Measurements from ENCODE around the gene PIP5K1B.

DNA sequence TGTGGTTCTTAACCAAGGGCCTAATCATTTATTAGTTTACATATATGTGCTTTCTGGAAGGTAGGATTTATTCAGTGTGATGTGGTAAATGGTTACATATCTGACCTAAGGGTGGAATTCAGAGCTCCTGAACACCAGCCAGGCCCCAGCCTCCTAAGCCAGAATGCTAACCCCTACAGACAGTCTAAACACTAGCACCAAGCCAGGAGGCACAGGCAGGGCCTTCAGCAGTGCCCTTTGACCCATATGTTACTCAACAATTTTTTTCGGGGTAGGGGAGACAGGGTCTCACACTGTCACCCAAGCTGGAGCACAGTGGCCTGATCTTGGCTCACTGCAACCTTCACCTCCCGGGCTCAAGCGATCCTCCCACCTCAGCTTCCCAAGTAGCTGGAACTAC, 268.6 kb downstream of the PIP5K1B start:
- TF ChIP-seq, protein P1, sequence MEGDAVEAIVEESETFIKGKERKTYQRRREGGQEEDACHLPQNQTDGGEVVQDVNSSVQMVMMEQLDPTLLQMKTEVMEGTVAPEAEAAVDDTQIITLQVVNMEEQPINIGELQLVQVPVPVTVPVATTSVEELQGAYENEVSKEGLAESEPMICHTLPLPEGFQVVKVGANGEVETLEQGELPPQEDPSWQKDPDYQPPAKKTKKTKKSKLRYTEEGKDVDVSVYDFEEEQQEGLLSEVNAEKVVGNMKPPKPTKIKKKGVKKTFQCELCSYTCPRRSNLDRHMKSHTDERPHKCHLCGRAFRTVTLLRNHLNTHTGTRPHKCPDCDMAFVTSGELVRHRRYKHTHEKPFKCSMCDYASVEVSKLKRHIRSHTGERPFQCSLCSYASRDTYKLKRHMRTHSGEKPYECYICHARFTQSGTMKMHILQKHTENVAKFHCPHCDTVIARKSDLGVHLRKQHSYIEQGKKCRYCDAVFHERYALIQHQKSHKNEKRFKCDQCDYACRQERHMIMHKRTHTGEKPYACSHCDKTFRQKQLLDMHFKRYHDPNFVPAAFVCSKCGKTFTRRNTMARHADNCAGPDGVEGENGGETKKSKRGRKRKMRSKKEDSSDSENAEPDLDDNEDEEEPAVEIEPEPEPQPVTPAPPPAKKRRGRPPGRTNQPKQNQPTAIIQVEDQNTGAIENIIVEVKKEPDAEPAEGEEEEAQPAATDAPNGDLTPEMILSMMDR (IDR thresholded peaks at IDR 0.05 in 2 of 3, conservative IDR thresholded peaks at IDR 0.05 in 1 of 3; ENCODE audit: borderline replicate concordance in 1 of 3, insufficient read depth in 1 of 3, low read depth in 2 of 3, low read length in 2 of 3), result no peak
- no peak for TF ChIP-seq POLR2AphosphoS5 (IDR thresholded peaks at IDR 0.05; ENCODE audit: low read depth, low read length)
- no peak for TF ChIP-seq POLR2A (IDR thresholded peaks at IDR 0.05; ENCODE audit: borderline replicate concordance, extremely low read depth, insufficient read depth, insufficient read length)
- no peak for TF ChIP-seq EZH2 (IDR thresholded peaks at IDR 0.05)
- TF ChIP-seq EZH2phosphoT487 (IDR thresholded peaks at IDR 0.05; ENCODE audit: borderline replicate concordance), result no peak
- TF ChIP-seq SP1 (IDR thresholded peaks at IDR 0.05; ENCODE audit: low read depth), result no peak
- TF ChIP-seq, protein P2, sequence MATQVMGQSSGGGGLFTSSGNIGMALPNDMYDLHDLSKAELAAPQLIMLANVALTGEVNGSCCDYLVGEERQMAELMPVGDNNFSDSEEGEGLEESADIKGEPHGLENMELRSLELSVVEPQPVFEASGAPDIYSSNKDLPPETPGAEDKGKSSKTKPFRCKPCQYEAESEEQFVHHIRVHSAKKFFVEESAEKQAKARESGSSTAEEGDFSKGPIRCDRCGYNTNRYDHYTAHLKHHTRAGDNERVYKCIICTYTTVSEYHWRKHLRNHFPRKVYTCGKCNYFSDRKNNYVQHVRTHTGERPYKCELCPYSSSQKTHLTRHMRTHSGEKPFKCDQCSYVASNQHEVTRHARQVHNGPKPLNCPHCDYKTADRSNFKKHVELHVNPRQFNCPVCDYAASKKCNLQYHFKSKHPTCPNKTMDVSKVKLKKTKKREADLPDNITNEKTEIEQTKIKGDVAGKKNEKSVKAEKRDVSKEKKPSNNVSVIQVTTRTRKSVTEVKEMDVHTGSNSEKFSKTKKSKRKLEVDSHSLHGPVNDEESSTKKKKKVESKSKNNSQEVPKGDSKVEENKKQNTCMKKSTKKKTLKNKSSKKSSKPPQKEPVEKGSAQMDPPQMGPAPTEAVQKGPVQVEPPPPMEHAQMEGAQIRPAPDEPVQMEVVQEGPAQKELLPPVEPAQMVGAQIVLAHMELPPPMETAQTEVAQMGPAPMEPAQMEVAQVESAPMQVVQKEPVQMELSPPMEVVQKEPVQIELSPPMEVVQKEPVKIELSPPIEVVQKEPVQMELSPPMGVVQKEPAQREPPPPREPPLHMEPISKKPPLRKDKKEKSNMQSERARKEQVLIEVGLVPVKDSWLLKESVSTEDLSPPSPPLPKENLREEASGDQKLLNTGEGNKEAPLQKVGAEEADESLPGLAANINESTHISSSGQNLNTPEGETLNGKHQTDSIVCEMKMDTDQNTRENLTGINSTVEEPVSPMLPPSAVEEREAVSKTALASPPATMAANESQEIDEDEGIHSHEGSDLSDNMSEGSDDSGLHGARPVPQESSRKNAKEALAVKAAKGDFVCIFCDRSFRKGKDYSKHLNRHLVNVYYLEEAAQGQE (IDR thresholded peaks at IDR 0.05; ENCODE audit: low read depth), result no peak
- TF ChIP-seq EGR1 (IDR thresholded peaks at IDR 0.05; ENCODE audit: low read depth), result no peak
- no peak for TF ChIP-seq YY1 (IDR thresholded peaks at IDR 0.05; ENCODE audit: extremely low read depth, insufficient replicate concordance, low read depth, low read length)
- TF ChIP-seq SRF (IDR thresholded peaks at IDR 0.05; ENCODE audit: low read depth), result no peak
- TF ChIP-seq, protein P3, sequence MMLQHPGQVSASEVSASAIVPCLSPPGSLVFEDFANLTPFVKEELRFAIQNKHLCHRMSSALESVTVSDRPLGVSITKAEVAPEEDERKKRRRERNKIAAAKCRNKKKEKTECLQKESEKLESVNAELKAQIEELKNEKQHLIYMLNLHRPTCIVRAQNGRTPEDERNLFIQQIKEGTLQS (IDR thresholded peaks at IDR 0.05), result no peak
- TF ChIP-seq, protein P4, sequence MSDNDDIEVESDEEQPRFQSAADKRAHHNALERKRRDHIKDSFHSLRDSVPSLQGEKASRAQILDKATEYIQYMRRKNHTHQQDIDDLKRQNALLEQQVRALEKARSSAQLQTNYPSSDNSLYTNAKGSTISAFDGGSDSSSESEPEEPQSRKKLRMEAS (IDR thresholded peaks at IDR 0.05), result no peak

Measured in HCT116 (cell line).